Left lung (tissue), 10 donors: Measurements from ENCODE around the gene ROR2. TPM values are rescaled to one million over a fixed set of nuclear protein-coding genes. Genes with fewer than 3 reads are reported as not detected.

Experiments
- ATAC-seq: fragments of 200-7000 bp; cut with Tn5 transposase; one replicate; pipeline ENCODE4 v1.9.1; 2020; ENCODE audit warnings: moderate library complexity
- DNase-seq, 4 donors: peaks; one replicate each; pipeline ENCODE4 v3.0.0-alpha.2; 2013 to 2020
- H3K27ac ChIP-seq, 2 donors: fragments of 200-600 bp; sonication (generic) in 1 of 2; one replicate each; pipeline versions ENCODE4 v1.5.0 to v1.8.0; 2020 to 2021
- H3K27me3 ChIP-seq, 2 donors: fragments of 200-600 bp; sonication (generic) in 1 of 2; one replicate each; pipeline versions ENCODE4 v1.5.0 to v1.8.0; 2020 to 2021
- H3K36me3 ChIP-seq, 2 donors: fragments of 200-600 bp; sonication (generic) in 1 of 2; one replicate each; pipeline versions ENCODE4 v1.5.0 to v1.8.0; 2020 to 2021
- H3K4me1 ChIP-seq, 2 donors: fragments of 200-600 bp; one replicate each; pipeline ENCODE4 v1.8.0; 2021
- H3K4me3 ChIP-seq, 2 donors: fragments of 200-600 bp; sonication (generic) in 1 of 2; one replicate each; pipeline versions ENCODE4 v1.5.0 to v1.8.0; 2020 to 2021; ENCODE audit warnings: mild to moderate bottlenecking in 1 of 2
- H3K9me3 ChIP-seq, 2 donors: fragments of 200-600 bp; sonication (generic) in 1 of 2; one replicate each; pipeline versions ENCODE4 v1.5.0 to v1.8.0; 2020 to 2021
- CTCF ChIP-seq, 2 donors: fragments of 200-600 bp; sonication (generic) in 1 of 2; IDR thresholded peaks; one replicate each; pipeline versions ENCODE4 v1.5.0 to v1.8.0; 2021; ENCODE audit warnings: antibody characterized with exemption in 2 of 2
- intact Hi-C, 2 donors: fragments of 100-400 bp; cut with DNase I; formaldehyde crosslinking; loops; one replicate each; pipeline versions ENCODE4 v1.11.2 to v1.14.2; 2022
- polyA plus RNA-seq, 6 donors: library from polyadenylated mRNA; unstranded; fragments of 120-200 nt; gene quantifications; one replicate each; pipeline ENCODE4 v1.2.1, GENCODE V29; 2013; ENCODE audit not compliant: insufficient read length in 6 of 6
- total RNA-seq, 2 donors: library from RNA; stranded (reverse); fragmentation: NEBNext Ultra II Directional; extraction: Animal tissue kit (Norgen Biotek cat#: 25700); gene quantifications; one replicate each; pipeline ENCODE4 v1.2.1, GENCODE V29; 2021
- donor health status: DM: no; HTN: yes; CAD: no.
- donor health status: DM: no; HTN: no; CAD: no.

Gene ROR2
- total and polyA plus RNA-seq, 8 donors = 11.5 to 36.5 (median 29.7) TPM

- H3K9me3 ChIP-seq = no peaks in the 10 kb centered on the region
- H3K27me3 ChIP-seq = peaks cover 0 to 6% of the 10 kb centered on the region in 2 donors
- no peak overlapping the region for H3K4me3 ChIP-seq
- H3K36me3 ChIP-seq = no peaks in the 10 kb centered on the region
- intact Hi-C loops = no loop called here
- DNase-seq (no peak), ATAC-seq (no peak)
- TF ChIP-seq CTCF (IDR thresholded peaks at IDR 0.05) = no peak
- H3K4me1 ChIP-seq = no peaks in the 10 kb centered on the region
- H3K27ac ChIP-seq = no peak overlapping the region
Observed at GRCh38 chr9:91558395-91558794, 391.6 kb downstream of the ROR2 start.

- Histone ChIP-seq H3K27me3 (peaks cover 0 to 6% of the 10 kb centered on the region in 2 donors), H3K27ac (no peak overlapping the region), H3K9me3 (no peaks in the 10 kb centered on the region), H3K4me3 (no peak overlapping the region), H3K36me3 (no peaks in the 10 kb centered on the region), H3K4me1 (no peaks in the 10 kb centered on the region)
- no peak for TF ChIP-seq CTCF (IDR thresholded peaks at IDR 0.05)
- DNase-seq = no peak
- intact Hi-C loops = no loop called here
- no peak for ATAC-seq
Observed at GRCh38 chr9:91557327-91557726, 392.7 kb downstream of the ROR2 start.

- Histone ChIP-seq H3K4me1 (no peaks in the 10 kb centered on the region), H3K36me3 (no peaks in the 10 kb centered on the region), H3K9me3 (no peaks in the 10 kb centered on the region), H3K27me3 (no peaks in the 10 kb centered on the region), H3K27ac (no peak overlapping the region), H3K4me3 (no peak overlapping the region)
- no peak for DNase-seq
- intact Hi-C loops = no loop called here
- ATAC-seq = no peak
- no peak for TF ChIP-seq CTCF (IDR thresholded peaks at IDR 0.05)
Observed at GRCh38 chr9:91555132-91555531, 394.9 kb downstream of the ROR2 start.

- no peak for ATAC-seq
- Histone ChIP-seq H3K9me3 (no peaks in the 10 kb centered on the region), H3K27ac (no peak overlapping the region), H3K27me3 (no peaks in the 10 kb centered on the region), H3K36me3 (no peaks in the 10 kb centered on the region), H3K4me1 (no peaks in the 10 kb centered on the region), H3K4me3 (no peak overlapping the region)
- intact Hi-C loops = no loop called here
- no peak for DNase-seq
- TF ChIP-seq CTCF (IDR thresholded peaks at IDR 0.05) = no peak
Observed at GRCh38 chr9:91549177-91549576, 400.9 kb downstream of the ROR2 start.

- Histone ChIP-seq H3K27ac (no peak overlapping the region), H3K36me3 (no peaks in the 10 kb centered on the region), H3K4me3 (no peak overlapping the region), H3K9me3 (no peaks in the 10 kb centered on the region), H3K4me1 (no peaks in the 10 kb centered on the region), H3K27me3 (no peaks in the 10 kb centered on the region)
- no peak for DNase-seq
- no peak for TF ChIP-seq CTCF (IDR thresholded peaks at IDR 0.05)
- intact Hi-C loops = no loop called here
- no peak for ATAC-seq
Observed at GRCh38 chr9:91547081-91547480, 402.9 kb downstream of the ROR2 start.
